IMR-90 (cell line): ENCODE measurements around the gene BDKRB1. TPM values are rescaled to one million over a fixed set of nuclear protein-coding genes. Genes with fewer than 3 reads are reported as not detected.

ENCODE experiments used
- ATAC-seq: fragments of 200-7000 bp; cut with Tn5 transposase; 2 replicates; pipeline ENCODE4 v1.9.1; 2020; ENCODE audit warnings: low read depth, mild to moderate bottlenecking, moderate library complexity
- BruUV-seq: library from RNA; stranded (reverse); fragments of 400-500 nt; replicated peaks from 2 replicates; lab custom pipeline; 2021; lab: Mats Ljungman, UMichigan
- CTCF ChIA-PET: fragments of 300-600 bp; formaldehyde crosslinking; extraction: SDS; loops from one replicate; lab custom pipeline; 2021; ENCODE audit warnings: antibody characterized with exemption; lab: Yijun Ruan, JAX
- POLR2A ChIA-PET: fragments of 300-600 bp; sonication (Branson Sonifier 250); formaldehyde crosslinking; loops from one replicate; lab custom pipeline; 2022; ENCODE audit warnings: antibody characterized with exemption; ENCODE audit not compliant: unreplicated experiment; lab: Charles Lee
- DNase-seq: peaks from one replicate; pipeline ENCODE4 v3.0.0; 2013
- H2AFZ ChIP-seq: replicated peaks from 2 replicates; pipeline ENCODE3; 2013; ENCODE audit warnings: low read length, mild to moderate bottlenecking; ENCODE audit not compliant: poor library complexity
- H2AK5ac ChIP-seq: 2 replicates; pipeline ENCODE4 v1.6.1; 2013; ENCODE audit warnings: low read depth, low read length, inconsistent platforms
- H2AK9ac ChIP-seq: replicated peaks from 2 replicates; pipeline ENCODE3; 2013; ENCODE audit warnings: mild to moderate bottlenecking, low read depth, low read length, moderate library complexity; ENCODE audit not compliant: poor library complexity
- H2BK120ac ChIP-seq: 2 replicates; pipeline ENCODE4 v1.6.1; 2013; ENCODE audit warnings: low read depth, low read length, inconsistent platforms
- H2BK15ac ChIP-seq: 3 replicates; pipeline ENCODE4 v1.6.1; 2013; ENCODE audit warnings: low read depth, low read length, inconsistent platforms
- H2BK20ac ChIP-seq: 2 replicates; pipeline ENCODE4 v1.6.1; 2013; ENCODE audit warnings: low read depth, mild to moderate bottlenecking, inconsistent platforms, low read length, moderate library complexity
- H2BK5ac ChIP-seq: 2 replicates; pipeline ENCODE4 v1.6.1; 2013; ENCODE audit warnings: mild to moderate bottlenecking, low read depth, low read length, inconsistent platforms; ENCODE audit not compliant: poor library complexity, severe bottlenecking
- H3K14ac ChIP-seq: replicated peaks from 2 replicates; pipeline ENCODE4 v1.6.1; 2013; ENCODE audit warnings: low read depth, low read length, inconsistent platforms
- H3K18ac ChIP-seq: 2 replicates; pipeline ENCODE4 v1.6.1; 2013; ENCODE audit warnings: low read depth, low read length, control low read depth
- H3K23ac ChIP-seq: 2 replicates; pipeline ENCODE4 v1.6.1; 2013; ENCODE audit warnings: low read depth, low read length, inconsistent platforms
- H3K27ac ChIP-seq: 2 replicates; pipeline ENCODE4 v1.5.1; 2013; ENCODE audit warnings: mild to moderate bottlenecking, control low read depth, low read length; ENCODE audit not compliant: insufficient read depth
- H3K27me3 ChIP-seq: 2 replicates; pipeline ENCODE4 v1.6.1; 2013; ENCODE audit warnings: low read length; ENCODE audit not compliant: control insufficient read depth, insufficient read depth
- H3K36me3 ChIP-seq: 2 replicates; pipeline ENCODE4 v1.6.1; 2013; ENCODE audit warnings: low read length, mixed read lengths; ENCODE audit not compliant: control insufficient read depth, insufficient read depth
- H3K4ac ChIP-seq: 2 replicates; pipeline ENCODE4 v1.6.1; 2013; ENCODE audit warnings: low read depth, low read length, inconsistent platforms
- H3K4me1 ChIP-seq: 2 replicates; pipeline ENCODE4 v1.6.1; 2013; ENCODE audit warnings: low read length, mixed read lengths; ENCODE audit not compliant: control insufficient read depth, insufficient read depth
- H3K4me2 ChIP-seq: 2 replicates; pipeline ENCODE4 v1.6.1; 2013; ENCODE audit warnings: low read depth, mild to moderate bottlenecking, control low read depth, low read length, moderate library complexity
- H3K4me3 ChIP-seq: 2 replicates; pipeline ENCODE4 v1.5.1; 2013; ENCODE audit warnings: low read depth, mild to moderate bottlenecking, control low read depth, low read length, moderate library complexity; ENCODE audit not compliant: insufficient read depth
- H3K56ac ChIP-seq: 2 replicates; pipeline ENCODE4 v1.6.1; 2013; ENCODE audit warnings: low read length, inconsistent platforms; ENCODE audit not compliant: insufficient read depth; ENCODE audit errors: extremely low read depth
- H3K79me1 ChIP-seq, 2 experiments: 2 replicates each; pipeline ENCODE4 v1.6.1; 2013; ENCODE audit warnings: low read length in 2 of 2, inconsistent platforms in 1 of 2, low read depth in 1 of 2
- H3K9ac ChIP-seq: 2 replicates; pipeline ENCODE4 v1.6.1; 2013; ENCODE audit warnings: low read depth, low read length, control low read depth
- H3K9me1 ChIP-seq: 2 replicates; pipeline ENCODE4 v1.6.1; 2013; ENCODE audit warnings: low read length, inconsistent platforms; ENCODE audit not compliant: insufficient read depth
- H3K9me3 ChIP-seq: 2 replicates; pipeline ENCODE4 v1.6.1; 2013; ENCODE audit warnings: low read length; ENCODE audit not compliant: control insufficient read depth, insufficient read depth
- H4K20me1 ChIP-seq: 2 replicates; pipeline ENCODE4 v1.6.1; 2013; ENCODE audit warnings: low read length, inconsistent platforms; ENCODE audit not compliant: insufficient read depth
- H4K5ac ChIP-seq: 2 replicates; pipeline ENCODE4 v1.6.1; 2013; ENCODE audit warnings: mild to moderate bottlenecking, low read depth, low read length, control low read depth
- H4K8ac ChIP-seq, 2 experiments: 2 replicates each; pipeline ENCODE4 v1.6.1; 2013; ENCODE audit warnings: low read depth in 2 of 2, low read length in 2 of 2, control low read depth in 1 of 2, inconsistent platforms in 1 of 2
- H4K91ac ChIP-seq: 2 replicates; pipeline ENCODE4 v1.6.1; 2013; ENCODE audit warnings: low read depth, low read length, inconsistent platforms; ENCODE audit not compliant: insufficient read depth
- BHLHE40 ChIP-seq: fragments of 150-350 bp; IDR thresholded peaks from 2 replicates; pipeline ENCODE4 v1.6.1; 2016; ENCODE audit warnings: mild to moderate bottlenecking, low read depth, low read length
- CHD1 ChIP-seq: IDR thresholded peaks from 2 replicates; pipeline ENCODE4 v1.6.1; 2012; ENCODE audit warnings: low read depth, low read length, improper control_type of control experiment
- MAZ ChIP-seq: IDR thresholded peaks from 2 replicates; pipeline ENCODE4 v1.6.1; 2012; ENCODE audit warnings: low read depth, mild to moderate bottlenecking, low read length, improper control_type of control experiment, moderate library complexity, borderline replicate concordance
- MXI1 ChIP-seq: IDR thresholded peaks from 2 replicates; pipeline ENCODE4 v1.6.1; 2012; ENCODE audit warnings: low read depth, mild to moderate bottlenecking, low read length, moderate library complexity, borderline replicate concordance
- POLR2A ChIP-seq: IDR thresholded peaks from 2 replicates; pipeline ENCODE4 v1.6.1; 2012; ENCODE audit warnings: mild to moderate bottlenecking, low read depth, low read length
- RAD21 ChIP-seq: IDR thresholded peaks from 2 replicates; pipeline ENCODE4 v1.6.1; 2012; ENCODE audit warnings: low read length, improper control_type of control experiment
- RCOR1 ChIP-seq: IDR thresholded peaks from 2 replicates; pipeline ENCODE4 v1.6.1; 2012; ENCODE audit warnings: mild to moderate bottlenecking, low read length, improper control_type of control experiment; ENCODE audit not compliant: insufficient replicate concordance
- RFX5 ChIP-seq: IDR thresholded peaks from 2 replicates; pipeline ENCODE4 v1.8.0; 2012; ENCODE audit warnings: low read depth, mild to moderate bottlenecking, low read length, moderate library complexity
- SMC3 ChIP-seq: fragments of 150-350 bp; IDR thresholded peaks from 2 replicates; pipeline ENCODE4 v1.6.1; 2016; ENCODE audit warnings: low read depth, mild to moderate bottlenecking, antibody characterized with exemption, low read length, moderate library complexity
- WGBS, 2 experiments: methylation state at CpG; one replicate each; pipeline versions ENCODE4 v1.1.5 to v1.1.7; 2013; ENCODE audit warnings: missing lambda C conversion rate in 2 of 2; ENCODE audit not compliant: insufficient read length in 1 of 2; ENCODE audit errors: extremely low coverage in 2 of 2; 5-methylcytosine and 5-hydroxymethylcytosine counted together
- dilution Hi-C: fragments of 300-500 bp; cut with HindIII; formaldehyde crosslinking; loops from one replicate; pipeline ENCODE4 v1.14.3; 2018; ENCODE audit warnings: low sequenced_read_pairs; ENCODE audit not compliant: unreplicated experiment
- in situ Hi-C: fragments of 300-500 bp; cut with MboI; formaldehyde crosslinking; loops from 3 replicates; pipeline ENCODE4 v1.14.3; 2019; ENCODE audit warnings: low sequenced_read_pairs, inconsistent platforms, mixed read lengths
- intact Hi-C: fragments of 100-400 bp; cut with micrococcal nuclease; formaldehyde crosslinking; loops from 2 replicates; pipeline ENCODE4 v1.10.0; 2022
- polyA plus RNA-seq, 3 experiments: library from polyadenylated mRNA; depleted of rRNA; stranded (reverse); fragments of >200 nt; gene quantifications; 2 replicates each; pipeline ENCODE4 v1.2.3, GENCODE V29; 2012; ENCODE audit warnings: low replicate concordance in 1 of 3
- total RNA-seq: library from RNA; depleted of rRNA; stranded (reverse); fragments of >200 nt; gene quantifications from 2 replicates; pipeline ENCODE4 v1.2.3, GENCODE V29; 2012
- TF ChIP-seq, protein P1 (sequence below): fragments of 150-350 bp; IDR thresholded peaks from 2 replicates; pipeline ENCODE4 v1.6.1; 2016; ENCODE audit warnings: low read depth, mild to moderate bottlenecking, low read length, moderate library complexity, borderline replicate concordance

The BDKRB1 gene
- total and polyA plus RNA-seq, 2 of the 4 experiments (the other 2 are of a cell fraction), result 56.5 to 130 TPM

DNA sequence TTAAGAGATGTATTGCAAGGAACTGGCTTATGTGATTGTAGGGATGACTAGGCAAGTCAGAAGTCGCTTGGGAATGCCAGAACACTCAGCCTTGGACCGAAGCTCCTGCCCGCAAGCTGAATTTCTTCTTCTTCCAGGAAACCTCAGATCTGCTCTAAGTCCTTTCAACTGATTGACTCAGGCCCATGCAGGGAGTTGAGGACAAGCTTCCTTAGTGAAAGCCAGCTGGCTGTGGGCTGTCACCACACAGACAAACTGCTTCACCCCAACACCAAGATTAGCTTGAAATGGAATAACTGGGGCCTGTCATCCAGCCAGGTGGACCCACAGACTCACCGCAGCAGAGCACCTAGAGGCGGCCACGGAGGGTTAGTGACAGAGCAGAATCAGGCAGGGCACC, 26.7 kb upstream of the BDKRB1 start:
- in situ Hi-C loops, result no loop called here
- Histone ChIP-seq H2BK15ac (no peak overlapping the region), H2BK5ac (peak overlapping the region; percentile 15), H4K5ac (peak overlapping the region; percentile 15; the same call in 1 of the 2 replicates), H2AFZ (no peak overlapping the region), H3K79me1 (peaks cover 41 to 87% of the 10 kb centered on the region in 2 experiments), H3K4me2 (no peak overlapping the region), H3K4me1 (peaks cover 26% of the 10 kb centered on the region), H4K8ac (no peak overlapping the region), H3K23ac (no peak overlapping the region), H3K9ac (no peak overlapping the region; the same call in 1 of the 2 replicates), H4K20me1 (peaks cover 57% of the 10 kb centered on the region), H2AK5ac (no peak overlapping the region), H4K91ac (no peak overlapping the region), H3K9me1 (peaks cover 46% of the 10 kb centered on the region), H3K9me3 (no peaks in the 10 kb centered on the region), H3K18ac (no peak overlapping the region), H3K56ac (no peak overlapping the region), H3K4ac (no peak overlapping the region; the same call in 1 of the 2 replicates), H2BK120ac (no peak overlapping the region), H2AK9ac (no peak overlapping the region), H3K14ac (no peak overlapping the region), H3K36me3 (peaks cover 77% of the 10 kb centered on the region), H3K27me3 (no peaks in the 10 kb centered on the region), H3K27ac (peak overlapping the region; percentile 37), H2BK20ac (no peak overlapping the region), H3K4me3 (no peak overlapping the region)
- DNase-seq (no peak), ATAC-seq (no peak)
- intact Hi-C loops, result no loop called here
- ChIA-PET CTCF (no interaction called here), POLR2A (no interaction called here)
- no peak for TF ChIP-seq MAZ
- TF ChIP-seq, protein P1, sequence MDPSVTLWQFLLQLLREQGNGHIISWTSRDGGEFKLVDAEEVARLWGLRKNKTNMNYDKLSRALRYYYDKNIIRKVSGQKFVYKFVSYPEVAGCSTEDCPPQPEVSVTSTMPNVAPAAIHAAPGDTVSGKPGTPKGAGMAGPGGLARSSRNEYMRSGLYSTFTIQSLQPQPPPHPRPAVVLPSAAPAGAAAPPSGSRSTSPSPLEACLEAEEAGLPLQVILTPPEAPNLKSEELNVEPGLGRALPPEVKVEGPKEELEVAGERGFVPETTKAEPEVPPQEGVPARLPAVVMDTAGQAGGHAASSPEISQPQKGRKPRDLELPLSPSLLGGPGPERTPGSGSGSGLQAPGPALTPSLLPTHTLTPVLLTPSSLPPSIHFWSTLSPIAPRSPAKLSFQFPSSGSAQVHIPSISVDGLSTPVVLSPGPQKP, result no peak
- no peak for TF ChIP-seq CHD1
- no peak for TF ChIP-seq MXI1
- no peak for TF ChIP-seq POLR2A
- no peak for TF ChIP-seq RCOR1
- no peak for TF ChIP-seq RAD21
- no peak for TF ChIP-seq RFX5
- no peak for TF ChIP-seq SMC3
- no peak for TF ChIP-seq BHLHE40
- no CpG with 5 or more reads among the region's 6 CpGs for WGBS, 2 experiments
- dilution Hi-C loops, result no loop called here
- no TSS peak for BruUV-seq
